Gastrocnemius medialis (tissue), 4 donors: ENCODE measurements around the gene TAS2R4.

Experiments used
- POLR2A ChIP-seq, 2 donors: fragments of 450-650 bp; IDR thresholded peaks; one replicate each; pipeline ENCODE4 v1.6.1; 2017; ENCODE audit warnings: antibody characterized with exemption in 2 of 2, mild to moderate bottlenecking in 2 of 2, moderate library complexity in 2 of 2
- TF ChIP-seq, protein P1 (sequence below), 5 experiments: fragments of 450-650 bp in 3 of 5; fragments of 200-600 bp in 2 of 5; sonication (generic) in 2 of 5; IDR thresholded peaks in 4 of 5; conservative IDR thresholded peaks in 1 of 5; 1 replicate in 4 of 5; 2 replicates in 1 of 5; pipeline ENCODE4 v1.5.1; 2016 to 2019; ENCODE audit warnings: antibody characterized with exemption in 5 of 5, mild to moderate bottlenecking in 3 of 5, moderate library complexity in 3 of 5

DNA sequence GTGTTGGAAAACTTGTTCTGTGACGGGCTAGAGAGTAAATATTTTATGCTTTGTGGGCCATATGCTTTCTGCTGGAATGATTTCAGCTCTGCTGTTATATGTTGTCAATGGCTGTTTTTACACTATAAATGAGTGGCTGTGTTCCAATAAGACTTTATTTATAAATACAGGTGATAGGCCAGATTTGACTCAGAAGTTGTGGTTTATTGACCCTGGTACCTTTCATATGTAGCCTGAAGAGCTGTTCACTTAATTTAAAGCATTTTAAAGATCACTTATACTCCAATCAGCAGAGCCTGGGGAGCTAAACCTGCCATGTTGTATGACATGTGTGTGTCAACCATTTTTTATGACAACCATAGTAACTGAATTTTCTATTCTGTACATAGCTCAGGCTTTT is 47.5 kb upstream of the TAS2R4 start:
- TF ChIP-seq, protein P1, sequence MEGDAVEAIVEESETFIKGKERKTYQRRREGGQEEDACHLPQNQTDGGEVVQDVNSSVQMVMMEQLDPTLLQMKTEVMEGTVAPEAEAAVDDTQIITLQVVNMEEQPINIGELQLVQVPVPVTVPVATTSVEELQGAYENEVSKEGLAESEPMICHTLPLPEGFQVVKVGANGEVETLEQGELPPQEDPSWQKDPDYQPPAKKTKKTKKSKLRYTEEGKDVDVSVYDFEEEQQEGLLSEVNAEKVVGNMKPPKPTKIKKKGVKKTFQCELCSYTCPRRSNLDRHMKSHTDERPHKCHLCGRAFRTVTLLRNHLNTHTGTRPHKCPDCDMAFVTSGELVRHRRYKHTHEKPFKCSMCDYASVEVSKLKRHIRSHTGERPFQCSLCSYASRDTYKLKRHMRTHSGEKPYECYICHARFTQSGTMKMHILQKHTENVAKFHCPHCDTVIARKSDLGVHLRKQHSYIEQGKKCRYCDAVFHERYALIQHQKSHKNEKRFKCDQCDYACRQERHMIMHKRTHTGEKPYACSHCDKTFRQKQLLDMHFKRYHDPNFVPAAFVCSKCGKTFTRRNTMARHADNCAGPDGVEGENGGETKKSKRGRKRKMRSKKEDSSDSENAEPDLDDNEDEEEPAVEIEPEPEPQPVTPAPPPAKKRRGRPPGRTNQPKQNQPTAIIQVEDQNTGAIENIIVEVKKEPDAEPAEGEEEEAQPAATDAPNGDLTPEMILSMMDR (IDR thresholded peaks at IDR 0.05 in 4 of 5, conservative IDR thresholded peaks at IDR 0.05 in 1 of 5) = no peak
- no peak for TF ChIP-seq POLR2A (IDR thresholded peaks at IDR 0.05)
